ENCODE data around the gene DCN.
"Not testable (repeated sequence)": the region's sequence is repeated elsewhere in the genome, so short reads cannot be mapped to it uniquely, and the experiment has no call there.

DCN gene, protein sequence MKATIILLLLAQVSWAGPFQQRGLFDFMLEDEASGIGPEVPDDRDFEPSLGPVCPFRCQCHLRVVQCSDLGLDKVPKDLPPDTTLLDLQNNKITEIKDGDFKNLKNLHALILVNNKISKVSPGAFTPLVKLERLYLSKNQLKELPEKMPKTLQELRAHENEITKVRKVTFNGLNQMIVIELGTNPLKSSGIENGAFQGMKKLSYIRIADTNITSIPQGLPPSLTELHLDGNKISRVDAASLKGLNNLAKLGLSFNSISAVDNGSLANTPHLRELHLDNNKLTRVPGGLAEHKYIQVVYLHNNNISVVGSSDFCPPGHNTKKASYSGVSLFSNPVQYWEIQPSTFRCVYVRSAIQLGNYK

DNA sequence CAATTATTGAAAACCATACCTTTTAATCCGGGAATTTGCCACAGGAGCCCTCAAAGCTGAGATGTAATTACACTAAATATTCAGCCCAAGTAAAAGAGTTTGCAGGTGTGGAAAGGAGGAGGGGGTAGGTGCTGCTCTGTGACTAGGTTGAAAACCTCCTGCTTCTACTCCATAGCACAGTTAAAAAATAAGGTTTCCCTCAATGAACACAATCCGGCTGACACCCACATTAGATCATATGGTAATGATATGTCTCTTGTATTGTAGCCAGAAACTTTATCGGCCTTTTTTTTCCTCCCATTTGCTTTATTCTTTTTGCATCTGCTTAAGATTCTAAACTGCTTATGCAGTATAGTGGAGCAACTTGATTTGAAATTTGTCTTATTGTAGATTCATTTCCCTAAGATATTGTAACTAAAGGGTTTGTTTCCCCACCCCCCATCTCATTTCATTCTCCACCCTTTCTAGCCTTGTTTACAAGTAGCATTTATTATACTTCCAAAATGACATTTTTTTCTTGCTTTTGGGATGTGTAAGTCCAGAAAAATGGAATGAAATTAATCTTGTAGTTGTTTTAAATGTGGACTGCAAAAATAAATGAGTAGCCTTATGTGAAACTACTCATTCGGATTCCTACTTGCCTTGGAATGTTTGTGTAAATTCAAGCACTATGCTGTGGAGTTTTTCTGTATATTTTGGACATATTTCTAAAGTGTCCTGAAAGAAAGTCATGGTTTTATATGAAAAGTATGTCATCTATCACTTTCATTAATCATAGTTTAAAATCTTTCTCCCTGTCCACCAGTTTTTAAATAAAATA lies at the start of gene DCN:
DCN (minus strand) TSS at position 182 of the 820 bp plus-strand sequence. CDS start 4,265 bp downstream, outside the sequence.
- no peak for DNase-seq

GRCh38 chr12:91230841-91231240 lies 48.2 kb upstream of the DCN start:
- no peak for DNase-seq

GRCh38 chr12:91226951-91227350 lies 44.3 kb upstream of the DCN start:
- no peak for DNase-seq

DNA sequence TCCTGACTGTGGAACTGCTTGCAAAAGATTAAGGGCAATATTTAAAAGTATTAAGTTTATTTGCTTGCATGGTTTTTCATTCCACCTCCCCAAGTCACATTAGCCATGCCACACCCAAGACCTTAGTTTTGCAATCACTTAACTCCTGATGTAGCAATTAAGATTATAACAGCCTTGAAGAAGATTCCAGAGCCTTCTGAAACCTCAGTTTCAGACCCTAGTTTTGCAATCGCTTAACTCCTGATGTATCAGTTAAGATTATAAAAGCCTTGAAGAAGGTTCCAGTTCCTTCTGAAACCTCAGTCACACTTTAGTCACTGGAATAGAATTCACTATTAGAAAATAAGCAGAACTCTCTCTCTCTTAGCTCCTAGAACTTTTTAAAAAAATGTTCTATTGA lies 42.7 kb upstream of the DCN start:
- DNase-seq: no peak

DNA sequence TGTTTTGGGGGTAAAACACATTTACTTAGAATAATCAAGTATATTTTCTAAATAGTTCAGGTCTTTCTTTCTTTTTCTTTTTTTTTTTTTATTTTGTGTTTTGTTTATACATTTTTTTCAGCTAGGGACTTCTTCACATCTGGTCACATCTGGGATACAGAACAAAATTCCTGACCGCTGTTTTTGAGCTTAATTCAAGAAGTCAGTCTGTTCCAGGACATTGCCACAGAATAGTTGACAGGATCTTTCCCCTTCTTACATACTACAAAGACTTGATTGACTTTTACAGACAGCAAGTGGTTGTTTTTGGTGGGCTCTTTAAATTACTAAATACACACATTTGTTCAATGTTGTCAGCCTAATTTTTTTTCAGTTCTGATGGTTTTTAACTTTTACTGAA lies 41.8 kb upstream of the DCN start:
- DNase-seq: no peak

GRCh38 chr12:91222746-91223145 lies 40.1 kb upstream of the DCN start:
- DNase-seq: no peak

- no peak for DNase-seq
These were observed 37.3 kb upstream of the DCN start for GRCh38 chr12:91219919-91220318.

GRCh38 chr12:91219511-91219910 lies 36.9 kb upstream of the DCN start:
- no peak for DNase-seq

GRCh38 chr12:91216871-91217270 lies 34.3 kb upstream of the DCN start:
- DNase-seq: no peak

DNA sequence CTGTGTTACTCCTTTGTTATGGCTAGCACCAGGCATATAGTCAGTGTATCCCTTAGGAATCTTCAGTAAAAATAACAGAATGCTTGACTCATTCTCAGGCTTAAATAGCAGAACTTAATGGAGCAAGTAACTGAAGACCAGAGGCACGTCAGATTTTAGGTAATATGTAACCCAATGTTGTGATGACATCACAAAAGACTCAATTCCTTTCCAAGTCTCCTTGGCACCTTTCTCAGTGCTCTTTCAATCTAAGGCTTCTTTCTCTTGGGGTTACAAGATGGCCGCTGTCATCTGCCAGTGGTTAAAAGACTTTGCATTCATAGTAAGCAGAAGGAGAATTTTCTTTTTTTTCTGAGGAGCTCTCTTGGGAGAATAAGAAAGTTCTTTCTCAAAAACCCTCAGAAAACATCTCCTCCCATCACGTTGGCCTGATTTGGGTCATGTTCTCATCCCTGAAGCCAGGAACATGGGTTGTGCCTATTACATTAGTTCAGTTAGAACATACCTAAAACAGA lies 33.4 kb upstream of the DCN start:
- DNase-seq: no peak

- DNase-seq: no peak
These were observed 29.2 kb upstream of the DCN start for GRCh38 chr12:91211866-91212265.

DNA sequence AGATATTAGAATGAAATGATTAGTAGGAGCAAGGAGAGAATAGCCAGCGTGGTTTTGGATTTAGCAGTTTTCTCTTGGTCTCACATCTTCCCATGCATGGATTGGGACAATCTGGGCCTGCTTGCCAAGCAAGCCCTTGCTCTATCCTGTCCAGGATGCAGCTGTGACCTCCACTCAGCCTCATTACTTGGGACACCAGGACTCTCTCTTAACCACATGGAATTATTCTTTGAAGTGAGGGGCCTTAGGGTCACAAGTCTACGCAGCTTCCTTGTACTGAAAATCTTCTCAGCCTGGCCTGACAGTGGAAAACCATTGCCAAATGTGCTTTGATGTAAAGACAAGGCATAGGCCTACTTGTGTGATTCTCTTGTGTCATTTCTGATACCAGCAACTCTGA lies 28.0 kb upstream of the DCN start:
- DNase-seq: no peak

DNA sequence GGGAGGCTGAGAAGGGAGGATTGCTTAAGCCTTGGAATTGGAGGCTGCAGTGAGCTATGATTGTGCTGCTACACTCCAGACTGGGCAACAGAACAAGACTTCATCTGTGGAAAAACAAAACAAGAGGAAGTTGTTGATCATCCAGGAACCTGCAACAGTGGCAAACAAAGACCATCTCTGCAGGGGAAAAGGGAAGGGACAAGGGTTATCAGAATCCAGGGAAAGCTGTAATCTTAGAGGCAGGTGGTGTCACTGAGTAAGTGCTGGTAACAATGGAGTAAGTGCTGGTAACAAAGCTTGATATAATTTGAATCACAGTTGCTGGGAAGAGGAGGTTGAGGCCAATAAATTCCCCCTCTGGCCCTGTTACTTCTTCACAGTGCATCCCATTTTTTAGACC lies 27.5 kb upstream of the DCN start:
- no peak for DNase-seq

DNA sequence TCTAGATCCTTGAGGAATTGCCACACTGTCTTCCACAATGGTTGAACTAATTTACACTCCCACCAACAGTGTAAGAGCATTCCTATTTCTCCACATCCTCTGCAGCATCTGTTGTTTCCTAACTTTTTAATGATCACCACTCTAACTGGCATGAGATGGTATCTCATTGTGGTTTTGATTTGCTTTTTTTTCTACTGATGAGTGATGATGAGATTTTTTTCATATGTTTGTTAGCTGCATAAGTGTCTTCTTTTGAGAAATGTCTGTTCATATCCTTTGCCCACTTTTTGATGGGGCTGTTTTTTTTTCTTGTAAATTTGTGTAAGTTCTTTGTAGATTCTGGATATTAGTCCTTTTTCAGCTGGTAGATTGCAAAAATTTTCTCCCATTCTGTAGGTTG lies 24.7 kb upstream of the DCN start:
- DNase-seq: not testable (repeated sequence)

DNA sequence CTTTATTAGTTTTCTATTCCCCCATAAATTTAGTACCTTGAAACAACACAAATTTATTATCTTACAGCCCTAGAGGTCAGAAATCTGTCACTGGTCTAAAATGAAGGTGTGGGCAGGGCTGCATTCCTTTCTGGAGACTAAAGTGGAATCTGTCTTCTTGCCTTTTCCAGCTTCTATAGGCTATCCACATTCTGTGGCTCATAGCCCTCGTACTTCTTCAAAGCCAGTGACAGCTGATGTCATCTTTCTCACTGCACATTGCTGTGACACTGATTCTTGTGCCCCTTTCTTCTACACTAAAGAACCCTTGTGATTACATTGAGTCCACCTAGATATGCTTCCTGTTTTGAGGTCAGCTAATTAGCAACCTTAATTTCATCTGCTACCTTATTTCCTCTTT lies 23.2 kb upstream of the DCN start:
- DNase-seq: no peak

DNA sequence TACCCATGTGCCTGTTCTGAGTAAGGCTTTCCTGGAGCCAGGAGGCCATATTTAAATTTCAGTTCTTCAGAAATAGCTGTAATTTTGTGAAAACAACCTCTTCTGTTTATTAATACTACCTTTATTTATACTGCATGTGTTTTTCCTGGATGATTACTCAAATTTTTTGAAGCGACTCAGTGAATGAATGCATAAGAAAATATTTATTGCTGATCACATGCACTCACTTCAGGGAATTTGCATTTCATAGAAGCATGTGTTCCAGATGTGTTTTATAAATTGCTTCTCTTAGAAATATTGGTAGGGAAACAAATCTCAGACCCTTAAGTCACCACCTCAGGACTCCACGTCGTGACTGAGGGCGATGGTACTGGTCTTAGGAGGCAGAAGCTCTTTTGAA lies 21.8 kb upstream of the DCN start:
- no peak for DNase-seq

DNA sequence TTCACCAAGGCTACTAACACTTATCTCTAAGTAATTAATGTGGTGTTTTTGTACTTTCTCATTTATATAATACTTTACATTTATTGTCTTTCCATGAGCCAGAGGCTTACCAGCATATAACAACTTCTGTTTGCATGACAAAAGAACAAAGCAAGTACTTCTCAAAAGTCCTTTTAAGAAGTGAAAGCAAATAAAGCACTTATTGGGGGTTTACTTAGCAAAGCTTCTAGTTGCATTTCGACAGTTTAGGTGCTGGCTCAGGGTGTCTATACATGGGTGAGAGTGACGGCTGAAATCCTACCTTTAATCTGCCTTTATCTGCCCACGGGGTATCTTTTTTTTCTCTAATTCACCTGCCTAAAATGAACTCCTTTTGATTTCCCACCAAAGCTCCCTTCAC lies 21.0 kb upstream of the DCN start:
- DNase-seq: no peak

- no peak for DNase-seq
These were observed 19.8 kb upstream of the DCN start for GRCh38 chr12:91202390-91202789.

DNA sequence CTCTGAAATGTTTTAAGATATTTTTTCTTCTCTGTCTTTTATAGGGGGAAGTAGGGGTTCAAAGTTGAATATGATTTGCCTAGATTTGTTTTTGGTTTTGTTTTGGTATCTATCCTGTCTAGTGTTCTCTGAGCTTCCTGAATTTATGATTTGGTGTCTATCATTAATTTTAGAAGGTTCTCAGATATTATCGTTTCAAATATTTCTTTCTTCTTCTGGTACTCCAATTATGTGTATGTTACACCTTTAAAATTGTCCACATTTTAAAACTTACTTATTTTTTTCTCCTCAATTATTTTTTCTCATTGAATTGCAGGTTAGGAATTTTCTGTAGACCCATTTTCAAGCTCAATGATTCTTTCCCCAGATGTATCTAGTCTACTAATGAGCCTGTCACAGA lies 13.8 kb upstream of the DCN start:
- no peak for DNase-seq

- DNase-seq: no peak
These were observed 11.9 kb upstream of the DCN start for GRCh38 chr12:91194500-91194899.

- DNase-seq: no peak
These were observed 9.0 kb upstream of the DCN start for GRCh38 chr12:91191513-91192111.

- DNase-seq: no peak
These were observed 6.9 kb upstream of the DCN start for GRCh38 chr12:91189516-91189915.

DNA sequence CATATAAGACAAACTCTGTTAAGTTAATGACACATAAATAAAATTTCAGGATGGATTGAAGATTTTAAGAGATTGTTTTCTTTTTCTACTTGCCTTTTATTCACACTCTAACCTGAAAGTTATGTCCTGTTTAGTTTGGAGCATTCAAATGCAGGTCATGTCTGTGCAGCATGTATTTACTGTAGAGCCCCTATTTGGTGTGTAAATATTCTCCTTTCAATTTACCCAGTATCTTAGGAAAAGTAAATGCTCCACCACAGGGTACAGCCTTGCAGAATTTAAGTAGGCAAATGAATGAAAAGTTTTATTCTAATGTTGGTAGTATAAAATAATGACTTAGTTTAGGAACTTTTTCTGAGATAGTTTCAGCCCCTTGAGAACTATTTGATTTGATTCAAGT lies 6.2 kb upstream of the DCN start:
- no peak for DNase-seq

- no peak for DNase-seq
These were observed 3.5 kb upstream of the DCN start for GRCh38 chr12:91186156-91186555.
